ENCODE results near the gene ZMYM2.
A peak's percentile ranks its signal among the peaks of the same experiment; 100 is the strongest.

DNA sequence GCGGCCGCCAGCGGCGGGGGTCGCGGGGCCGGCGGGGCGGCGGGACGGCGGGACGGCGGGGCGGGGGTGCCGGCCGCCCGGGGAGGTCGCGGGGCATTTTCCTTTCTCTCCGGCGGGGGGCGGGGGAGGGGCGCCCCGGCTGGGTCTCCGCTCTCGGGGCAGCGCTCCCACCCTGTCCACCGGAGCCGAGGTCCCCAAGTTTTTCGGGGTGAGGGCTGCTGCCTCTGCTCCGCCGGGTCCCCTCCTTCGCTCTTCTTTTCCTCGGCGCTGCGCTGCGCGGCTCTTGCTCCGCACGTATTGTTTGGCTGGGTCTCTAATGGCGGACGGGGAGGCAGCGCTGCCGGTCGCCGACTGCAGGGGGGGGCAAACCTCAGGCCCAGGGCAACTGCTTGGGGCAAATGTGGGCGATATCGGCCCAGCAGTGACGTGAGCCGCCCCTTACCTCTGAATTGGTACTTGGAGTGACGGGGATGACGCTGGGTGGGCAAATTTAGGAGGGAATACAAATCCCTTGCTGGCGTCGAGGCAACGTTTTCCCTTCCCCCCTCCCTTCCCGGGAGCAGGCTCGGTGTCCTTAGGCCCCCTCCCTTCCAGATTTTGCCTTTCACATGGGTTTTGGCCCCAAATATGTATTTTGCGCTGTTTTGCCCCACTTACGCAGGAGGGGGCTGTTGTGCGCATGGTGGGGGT is 759 bp downstream of the ZMYM2 start:
- TF ChIP-seq, protein P1, sequence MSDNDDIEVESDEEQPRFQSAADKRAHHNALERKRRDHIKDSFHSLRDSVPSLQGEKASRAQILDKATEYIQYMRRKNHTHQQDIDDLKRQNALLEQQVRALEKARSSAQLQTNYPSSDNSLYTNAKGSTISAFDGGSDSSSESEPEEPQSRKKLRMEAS (IDR thresholded peaks at IDR 0.05) = peak; percentile 26; the same call in 1 of the 2 replicates
- TF ChIP-seq CREB1 (IDR thresholded peaks at IDR 0.05; ENCODE audit: low read depth) = no peak
- no peak for TF ChIP-seq TCF12 (IDR thresholded peaks at IDR 0.05; ENCODE audit: low read depth)
- TF ChIP-seq ZBTB7A (IDR thresholded peaks at IDR 0.05; ENCODE audit: low read depth) = no peak; the same call in 1 of the 2 replicates
